DMS53 (cell line): Measurements from ENCODE around the gene PRSS8.
"Not testable (repeated sequence)": the region's sequence is repeated elsewhere in the genome, so short reads cannot be mapped to it uniquely, and the experiment has no call there.

ENCODE experiments used
- DNase-seq: peaks from one replicate; lab custom pipeline; 2025; lab: John Stamatoyannopoulos, UW

The PRSS8 gene

GRCh38 chr16:31105677-31106213, 29.8 kb downstream of the PRSS8 start:
- DNase-seq, result peak; percentile 87

GRCh38 chr16:31100876-31101641, 34.5 kb downstream of the PRSS8 start:
- DNase-seq, result not testable (repeated sequence)

- peak; percentile 73 for DNase-seq
These were observed 35.5 kb downstream of the PRSS8 start for GRCh38 chr16:31099860-31100638.

GRCh38 chr16:31094424-31095120, 41.0 kb downstream of the PRSS8 start, which contains the start of gene VKORC1:
VKORC1 (minus strand) TSS chr16:31094797; CDS start chr16:31094729, 68 bp downstream.
- DNase-seq, result peak; percentile 98

GRCh38 chr16:31094088-31094423, 41.5 kb downstream of the PRSS8 start:
- peak; percentile 51 for DNase-seq

GRCh38 chr16:31093132-31093703, 42.3 kb downstream of the PRSS8 start:
- DNase-seq, result no peak

- DNase-seq, result no peak
These were observed 43.2 kb downstream of the PRSS8 start for GRCh38 chr16:31092330-31092729.

- DNase-seq, result no peak
These were observed 45.0 kb downstream of the PRSS8 start for GRCh38 chr16:31090540-31090939.

- DNase-seq, result no peak
These were observed 46.3 kb downstream of the PRSS8 start for GRCh38 chr16:31089199-31089598.

- peak; percentile 85 for DNase-seq
These were observed 46.9 kb downstream of the PRSS8 start, which contains the start of gene PRSS53 for GRCh38 chr16:31088459-31089183. PRSS53 (minus strand) TSS chr16:31088943; CDS start chr16:31088809, 134 bp downstream.

GRCh38 chr16:31087971-31088370, 47.6 kb downstream of the PRSS8 start:
- peak; percentile 24 for DNase-seq

GRCh38 chr16:31087481-31087880, 48.0 kb downstream of the PRSS8 start:
- DNase-seq, result no peak

GRCh38 chr16:31086629-31086906, 49.0 kb downstream of the PRSS8 start:
- DNase-seq, result no peak

GRCh38 chr16:31085873-31086628, 49.5 kb downstream of the PRSS8 start:
- DNase-seq, result no peak

GRCh38 chr16:31085411-31085810, 50.1 kb downstream of the PRSS8 start:
- no peak for DNase-seq

- no peak for DNase-seq
These were observed 50.8 kb downstream of the PRSS8 start for GRCh38 chr16:31084584-31085302.

GRCh38 chr16:31083981-31084380, 51.5 kb downstream of the PRSS8 start:
- no peak for DNase-seq

GRCh38 chr16:31083556-31083955, 52.0 kb downstream of the PRSS8 start:
- DNase-seq, result no peak

- no peak for DNase-seq
These were observed 52.4 kb downstream of the PRSS8 start for GRCh38 chr16:31083081-31083480.
